ENCODE data around the gene MXRA7.
"Not testable (repeated sequence)": the region's sequence is repeated elsewhere in the genome, so short reads cannot be mapped to it uniquely, and the experiment has no call there.

DNA sequence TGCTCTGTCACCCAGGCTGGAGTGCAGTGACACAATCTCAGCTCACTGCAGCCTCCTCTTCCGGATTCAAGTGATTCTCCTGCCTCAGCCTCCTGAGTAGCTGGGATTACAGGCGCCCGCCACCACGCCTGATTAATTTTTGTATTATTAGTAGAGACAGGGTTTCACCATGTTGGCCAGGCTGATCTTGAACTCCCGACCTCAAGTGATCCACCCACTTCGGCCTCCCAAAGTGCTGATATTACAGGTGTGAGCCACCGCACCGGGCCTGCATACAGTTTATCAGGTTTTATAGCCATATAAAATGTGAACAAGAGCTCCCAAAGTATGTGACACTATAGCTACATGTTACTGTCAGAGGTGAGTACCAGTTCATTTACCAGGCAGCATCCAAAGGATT lies 12.2 kb upstream of the MXRA7 start:
- TF ChIP-seq, protein P1, sequence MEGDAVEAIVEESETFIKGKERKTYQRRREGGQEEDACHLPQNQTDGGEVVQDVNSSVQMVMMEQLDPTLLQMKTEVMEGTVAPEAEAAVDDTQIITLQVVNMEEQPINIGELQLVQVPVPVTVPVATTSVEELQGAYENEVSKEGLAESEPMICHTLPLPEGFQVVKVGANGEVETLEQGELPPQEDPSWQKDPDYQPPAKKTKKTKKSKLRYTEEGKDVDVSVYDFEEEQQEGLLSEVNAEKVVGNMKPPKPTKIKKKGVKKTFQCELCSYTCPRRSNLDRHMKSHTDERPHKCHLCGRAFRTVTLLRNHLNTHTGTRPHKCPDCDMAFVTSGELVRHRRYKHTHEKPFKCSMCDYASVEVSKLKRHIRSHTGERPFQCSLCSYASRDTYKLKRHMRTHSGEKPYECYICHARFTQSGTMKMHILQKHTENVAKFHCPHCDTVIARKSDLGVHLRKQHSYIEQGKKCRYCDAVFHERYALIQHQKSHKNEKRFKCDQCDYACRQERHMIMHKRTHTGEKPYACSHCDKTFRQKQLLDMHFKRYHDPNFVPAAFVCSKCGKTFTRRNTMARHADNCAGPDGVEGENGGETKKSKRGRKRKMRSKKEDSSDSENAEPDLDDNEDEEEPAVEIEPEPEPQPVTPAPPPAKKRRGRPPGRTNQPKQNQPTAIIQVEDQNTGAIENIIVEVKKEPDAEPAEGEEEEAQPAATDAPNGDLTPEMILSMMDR (IDR thresholded peaks at IDR 0.05) = not testable (repeated sequence)
- TF ChIP-seq EZH2 (IDR thresholded peaks at IDR 0.05; ENCODE audit: borderline replicate concordance, insufficient read depth, low read depth, low read length, poor library complexity, severe bottlenecking) = not testable (repeated sequence)

All from B cell (primary cell).